CD4-positive, alpha-beta T cell treated with Interleukin-17A for 4 hours (primary cell): Measurements from ENCODE around the gene DYRK1B.

Experiments
- DNase-seq: peaks from one replicate; pipeline ENCODE4 v3.0.0-alpha.2; 2020; ENCODE audit warnings: mixed read lengths

Gene DYRK1B

DNA sequence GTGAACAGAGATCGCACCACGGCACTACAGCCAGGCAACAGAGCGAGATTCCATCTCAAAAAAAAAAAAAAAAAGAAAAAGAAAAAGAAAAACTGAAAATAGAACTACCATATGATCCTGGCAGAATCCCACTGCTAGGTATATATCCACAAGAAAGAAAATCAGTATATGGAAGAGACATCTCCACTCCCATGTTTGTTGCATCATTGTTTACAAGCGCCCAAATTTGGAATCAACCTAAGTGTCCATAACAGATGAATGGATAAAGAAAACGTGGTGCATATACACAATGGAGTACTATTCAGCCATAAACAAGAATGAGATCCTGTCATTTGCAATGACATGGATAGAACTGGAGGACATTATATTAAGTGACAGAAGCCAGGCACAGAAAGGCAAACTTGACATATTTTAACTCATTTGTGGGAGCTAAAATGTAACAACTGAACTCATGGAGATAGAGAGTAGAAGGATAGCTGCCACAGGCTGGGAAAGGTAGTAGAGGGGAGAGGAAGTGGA, 26.1 kb downstream of the DYRK1B start:
- DNase-seq: no peak

DNA sequence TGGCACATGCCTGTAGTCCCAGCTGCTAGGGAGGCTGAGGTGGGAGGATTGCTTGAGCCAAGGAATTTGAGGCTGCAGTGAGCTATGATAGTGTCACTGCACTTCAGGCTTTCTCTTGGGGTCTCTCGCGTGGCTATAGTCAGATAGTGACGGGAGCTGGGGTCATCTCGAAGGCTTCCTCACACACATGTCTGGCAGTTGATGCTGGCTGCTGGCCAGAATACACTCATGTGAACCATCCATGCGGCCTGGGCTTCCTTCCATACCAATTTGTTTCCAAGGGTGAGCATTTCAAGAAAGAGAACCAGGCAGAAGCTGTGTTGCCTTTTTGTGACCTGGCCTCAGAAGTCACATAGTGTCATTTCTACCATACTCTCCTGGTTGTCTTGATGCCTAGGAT, 28.9 kb downstream of the DYRK1B start:
- no peak for DNase-seq

DNA sequence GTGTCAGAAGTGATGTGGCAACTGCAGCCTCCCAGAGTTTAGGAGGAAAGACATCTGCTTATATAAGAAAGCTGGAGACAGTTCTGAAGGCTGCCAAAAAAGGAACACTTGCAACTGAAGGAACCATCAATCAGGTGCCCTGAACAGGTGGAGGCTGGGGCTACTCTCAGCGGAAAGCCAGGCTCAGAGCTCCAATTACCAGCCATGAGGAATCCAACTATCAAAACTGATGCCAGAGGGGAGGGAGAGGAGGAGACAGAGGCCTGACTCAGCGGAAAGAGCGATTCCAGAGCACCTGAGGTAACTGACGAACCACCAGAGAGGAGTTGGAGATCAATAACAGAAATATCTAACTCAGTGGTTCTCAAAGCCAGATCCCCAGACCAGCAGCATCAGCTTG, 31.0 kb downstream of the DYRK1B start:
- no peak for DNase-seq

DNA sequence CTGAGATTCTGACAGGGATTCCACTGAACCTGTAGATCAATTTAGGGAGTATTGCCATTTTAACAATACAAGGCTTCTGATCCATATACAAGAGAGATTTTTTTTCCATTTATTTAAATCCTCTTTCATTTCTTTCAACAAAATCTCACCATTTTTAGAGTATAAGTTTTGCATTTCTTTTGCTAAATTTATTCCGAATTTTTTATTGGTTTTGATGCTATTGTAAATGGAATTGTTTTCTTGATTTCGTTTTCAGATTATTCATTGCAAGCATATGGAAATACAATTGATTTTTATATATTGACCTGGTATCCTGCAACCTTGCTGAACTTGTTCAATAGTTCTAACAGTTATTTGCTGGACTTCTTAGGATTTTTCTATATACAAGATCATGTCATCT, 36.9 kb downstream of the DYRK1B start:
- DNase-seq: no peak

DNA sequence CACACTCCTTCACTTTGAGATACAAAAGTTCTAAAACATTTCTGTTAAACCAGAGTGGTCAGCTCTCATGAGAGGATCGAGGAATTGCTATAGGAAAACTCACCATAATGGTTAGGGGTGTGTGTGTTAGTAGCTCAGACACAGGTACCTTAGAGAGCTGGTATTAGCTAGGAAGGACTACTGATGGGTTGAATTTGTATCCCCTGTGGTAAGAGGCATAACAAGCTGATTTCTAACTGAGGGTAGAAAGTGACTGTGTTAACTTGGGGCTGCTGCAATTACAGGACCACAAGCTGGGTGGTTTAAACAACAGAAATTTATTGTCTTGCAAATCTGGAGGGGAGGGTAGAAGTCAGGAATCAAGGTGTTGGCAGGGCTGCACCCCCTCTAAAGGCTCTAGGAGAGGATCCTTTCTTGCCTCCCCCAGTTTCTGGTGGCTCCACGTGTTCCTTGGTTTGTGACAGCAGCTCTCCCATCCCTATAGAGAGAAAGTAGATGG, 37.9 kb downstream of the DYRK1B start:
- DNase-seq: no peak

DNA sequence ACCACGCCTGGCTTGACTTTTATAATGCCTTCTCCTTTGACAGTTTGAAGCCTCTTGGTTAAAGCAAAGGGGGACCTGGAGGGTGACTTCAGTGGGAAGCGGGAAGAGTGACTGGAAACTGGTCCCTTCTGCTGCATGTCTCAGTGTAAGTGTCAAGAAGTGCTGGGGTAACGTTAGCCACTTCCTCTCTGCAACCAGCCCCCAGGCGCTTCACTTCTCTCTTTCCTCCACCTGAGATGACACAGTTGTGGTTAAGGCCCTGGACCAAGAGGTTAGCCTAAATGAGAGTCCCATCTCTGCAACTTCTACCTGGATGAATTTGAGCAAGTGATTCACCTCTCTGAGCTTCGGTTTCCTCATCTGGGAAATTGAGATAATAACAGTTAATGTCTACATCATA, 39.0 kb downstream of the DYRK1B start:
- DNase-seq: no peak

DNA sequence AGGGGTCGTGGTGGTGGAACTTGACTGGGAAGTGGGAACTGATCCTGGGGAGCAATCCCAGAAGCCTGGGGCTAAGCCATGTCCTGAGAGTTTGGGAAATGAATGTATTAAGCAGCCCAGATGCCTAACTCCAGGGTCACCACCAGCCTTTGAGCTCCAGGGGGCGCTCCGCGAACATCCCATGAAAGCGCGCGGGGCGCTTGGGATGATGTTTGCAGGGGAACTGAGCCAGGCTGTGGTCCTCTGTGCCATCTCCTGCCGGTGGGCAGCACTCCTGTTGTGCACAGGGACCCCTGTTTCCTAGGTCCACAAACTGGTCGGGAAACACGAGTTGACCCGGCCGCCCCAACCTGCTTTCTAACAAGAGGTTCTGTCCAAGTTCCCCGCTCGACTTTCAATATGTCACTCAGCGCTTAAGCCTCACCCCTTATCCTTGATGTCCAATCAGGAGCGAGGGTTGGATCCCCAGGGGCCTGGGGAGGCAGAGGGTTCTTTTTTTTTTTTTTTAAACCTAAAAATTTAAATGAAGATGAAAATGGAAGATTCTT, 40.9 kb downstream of the DYRK1B start:
- DNase-seq: peak; percentile 81

DNA sequence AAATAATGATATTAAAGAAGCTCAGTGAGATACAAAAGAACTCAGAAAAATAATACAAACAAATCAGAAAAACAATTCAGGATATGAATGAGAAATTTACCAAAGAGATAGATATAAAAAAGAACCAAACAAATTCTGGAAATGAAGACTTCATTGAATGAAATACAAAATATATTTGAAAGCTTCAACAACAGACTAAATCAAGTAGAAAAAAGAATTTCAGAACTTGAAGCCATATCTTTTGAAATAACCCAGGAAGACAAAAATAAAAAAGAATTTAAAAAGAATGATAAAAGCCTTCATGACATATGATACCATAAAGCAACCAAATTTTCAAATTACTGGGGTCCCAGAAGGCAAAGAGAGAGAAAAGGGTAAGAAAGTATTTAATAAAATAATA, 45.7 kb downstream of the DYRK1B start:
- no peak for DNase-seq

DNA sequence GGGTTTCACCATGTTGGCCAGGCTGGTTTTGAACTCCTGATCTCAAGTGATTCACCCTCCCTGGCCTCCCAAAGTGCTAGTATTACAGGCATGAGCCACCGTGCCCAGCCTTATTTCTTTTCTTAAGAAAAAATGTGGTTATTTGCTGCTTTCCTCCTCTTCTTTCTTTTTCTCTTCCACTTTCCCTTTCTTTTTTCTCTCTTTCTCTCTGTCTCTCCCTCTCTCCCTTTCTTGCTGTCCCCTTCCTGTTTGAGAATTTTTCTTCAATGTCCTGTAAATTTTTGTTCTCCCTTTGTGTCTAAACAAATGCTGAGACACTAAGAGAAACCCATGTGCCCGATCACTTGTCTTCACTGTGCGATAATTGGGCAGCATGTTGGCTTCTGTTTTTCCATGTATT, 53.1 kb downstream of the DYRK1B start:
- no peak for DNase-seq

DNA sequence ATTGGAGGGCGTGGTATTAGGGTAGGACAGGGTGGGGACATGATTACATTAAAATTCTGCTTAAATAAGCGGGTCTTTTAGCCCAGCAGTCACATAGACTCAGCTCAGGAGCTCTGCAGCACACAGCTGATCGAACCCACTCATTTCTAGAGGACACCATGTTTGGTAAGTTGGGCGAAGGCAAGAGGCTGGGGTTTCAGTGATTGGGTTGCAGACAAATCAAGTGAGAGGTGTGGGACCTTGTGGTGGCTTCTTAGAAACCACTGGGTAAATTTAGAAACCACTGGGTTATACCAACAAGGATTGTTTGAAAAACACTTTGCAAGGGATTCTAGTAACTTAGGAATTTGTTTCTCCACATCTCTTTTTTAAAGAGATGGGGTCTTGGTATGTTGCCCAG, 55.2 kb downstream of the DYRK1B start, which contains the start of gene LEUTX:
Gene LEUTX, plus strand, starts transcription at position 92 of the 400 bp plus-strand sequence. Its CDS starts 67 bp downstream, at position 159.
- no peak for DNase-seq
